DMS 273 (cell line): Measurements from ENCODE around the gene KCNH8.
A peak's percentile ranks its signal among the peaks of the same experiment; 100 is the strongest.
"Not testable (repeated sequence)": the region's sequence is repeated elsewhere in the genome, so short reads cannot be mapped to it uniquely, and the experiment has no call there.

Experiments used
- DNase-seq: peaks from one replicate; lab custom pipeline; 2025; ENCODE audit not compliant: unreplicated experiment; lab: John Stamatoyannopoulos, UW

Gene KCNH8

GRCh38 chr3:19171794-19172193 is 23.5 kb downstream of the KCNH8 start:
- DNase-seq: no peak

GRCh38 chr3:19173945-19174344 is 25.6 kb downstream of the KCNH8 start:
- no peak for DNase-seq

- DNase-seq: no peak
Observed at GRCh38 chr3:19183584-19183983, 35.3 kb downstream of the KCNH8 start.

- peak; percentile 35 for DNase-seq
Observed at GRCh38 chr3:19190126-19190525, 41.8 kb downstream of the KCNH8 start.

GRCh38 chr3:19190602-19191001 is 42.3 kb downstream of the KCNH8 start:
- no peak for DNase-seq

GRCh38 chr3:19199131-19199530 is 50.8 kb downstream of the KCNH8 start:
- no peak for DNase-seq

- no peak for DNase-seq
Observed at GRCh38 chr3:19202303-19202702, 54.0 kb downstream of the KCNH8 start.

- no peak for DNase-seq
Observed at GRCh38 chr3:19202754-19203153, 54.4 kb downstream of the KCNH8 start.

GRCh38 chr3:19206540-19206939 is 58.2 kb downstream of the KCNH8 start:
- no peak for DNase-seq

GRCh38 chr3:19213603-19214220 is 65.4 kb downstream of the KCNH8 start:
- DNase-seq: peak; percentile 43

- DNase-seq: no peak
Observed at GRCh38 chr3:19215427-19215826, 67.1 kb downstream of the KCNH8 start.

- peak; percentile 2 for DNase-seq
Observed at GRCh38 chr3:19216669-19217337, 68.5 kb downstream of the KCNH8 start.

GRCh38 chr3:19220311-19220710 is 72.0 kb downstream of the KCNH8 start:
- DNase-seq: no peak

- DNase-seq: no peak
Observed at GRCh38 chr3:19221081-19221480, 72.8 kb downstream of the KCNH8 start.

- DNase-seq: no peak
Observed at GRCh38 chr3:19226479-19226878, 78.2 kb downstream of the KCNH8 start.

- DNase-seq: no peak
Observed at GRCh38 chr3:19228167-19228566, 79.9 kb downstream of the KCNH8 start.

- DNase-seq: peak; percentile 0
Observed at GRCh38 chr3:19229086-19229485, 80.8 kb downstream of the KCNH8 start.

- DNase-seq: not testable (repeated sequence)
Observed at GRCh38 chr3:19229881-19230280, 81.6 kb downstream of the KCNH8 start.

- no peak for DNase-seq
Observed at GRCh38 chr3:19231792-19232461, 83.6 kb downstream of the KCNH8 start.

- DNase-seq: no peak
Observed at GRCh38 chr3:19232566-19232965, 84.3 kb downstream of the KCNH8 start.

- DNase-seq: not testable (repeated sequence)
Observed at GRCh38 chr3:19233882-19234784, 85.8 kb downstream of the KCNH8 start.
